Transverse colon (tissue), 4 donors: ENCODE data around the gene ENTHD1. TPM values are rescaled to one million over a fixed set of nuclear protein-coding genes. Genes with fewer than 3 reads are reported as not detected.

Experiments used
- DNase-seq: peaks from one replicate; pipeline ENCODE4 v3.0.0-alpha.2; 2019
- H3K27ac ChIP-seq, 4 donors: fragments of 200-600 bp; sonication (generic); 2 replicates each; pipeline ENCODE4 v1.5.1; 2016 to 2018; ENCODE audit warnings: inconsistent platforms in 4 of 4
- H3K27me3 ChIP-seq: fragments of 200-600 bp; sonication (generic); 2 replicates; pipeline ENCODE4 v1.5.1; 2017; ENCODE audit warnings: inconsistent platforms
- H3K36me3 ChIP-seq, 4 donors: fragments of 200-600 bp; sonication (generic); 2 replicates each; pipeline ENCODE4 v1.5.1; 2017 to 2019; ENCODE audit warnings: inconsistent platforms in 4 of 4
- H3K4me1 ChIP-seq, 4 donors: fragments of 200-600 bp; sonication (generic); 2 replicates each; pipeline ENCODE4 v1.5.1; 2017 to 2020; ENCODE audit warnings: inconsistent platforms in 4 of 4
- H3K4me3 ChIP-seq, 4 donors: fragments of 200-600 bp; sonication (generic); 1 replicate in 1 of 4; 2 replicates in 3 of 4; pipeline versions ENCODE4 v1.5.1 to v1.6.1; 2017 to 2019; ENCODE audit warnings: inconsistent platforms in 4 of 4
- H3K9me3 ChIP-seq, 2 donors: fragments of 200-600 bp; sonication (generic); 2 replicates each; pipeline ENCODE4 v1.5.1; 2017 to 2019; ENCODE audit warnings: inconsistent platforms in 2 of 2
- CTCF ChIP-seq, 5 experiments: fragments of 200-600 bp in 3 of 5; fragments of 450-650 bp in 2 of 5; sonication (generic) in 3 of 5; IDR thresholded peaks; 1 replicate in 2 of 5; 2 replicates in 3 of 5; pipeline ENCODE4 v1.5.1; 2016 to 2017; ENCODE audit warnings: antibody characterized with exemption in 5 of 5, inconsistent platforms in 3 of 5, mild to moderate bottlenecking in 2 of 5, moderate library complexity in 1 of 5
- EP300 ChIP-seq: sonication (generic); formaldehyde crosslinking; IDR thresholded peaks from one replicate; pipeline ENCODE4 v1.6.1; 2017; ENCODE audit warnings: antibody characterized with exemption, low read depth
- POLR2A ChIP-seq: fragments of 450-650 bp; IDR thresholded peaks from one replicate; pipeline ENCODE4 v1.6.1; 2016; ENCODE audit warnings: antibody characterized with exemption, mild to moderate bottlenecking, moderate library complexity
- POLR2AphosphoS5 ChIP-seq, 3 donors: sonication (generic); formaldehyde crosslinking; IDR thresholded peaks; one replicate each; pipeline ENCODE4 v1.6.1; 2016; ENCODE audit warnings: antibody characterized with exemption in 3 of 3
- WGBS, 2 donors: methylation state at CpG; one replicate each; pipeline ENCODE4 v1.1.5; 2018; ENCODE audit warnings: low coverage in 1 of 2; 5-methylcytosine and 5-hydroxymethylcytosine counted together
- in situ Hi-C, 4 donors: fragments of 200-750 bp; cut with MboI; loops; one replicate each; pipeline versions ENCODE4 v1.15.0 to v1.15.1; 2017; ENCODE audit warnings: low sequenced_read_pairs in 3 of 4, low pct_ligation_motif_present in 1 of 4, low pct_unique_long_range_greater_than_20kb in 1 of 4
- intact Hi-C: fragments of 100-400 bp; cut with DNase I; formaldehyde crosslinking; loops from one replicate; pipeline ENCODE4 v1.15.1; 2023; ENCODE audit warnings: low total_unique reads
- total RNA-seq, 4 donors: library from RNA; depleted of rRNA; stranded (reverse); fragments of >200 nt; gene quantifications; one replicate each; pipeline ENCODE4 v1.1.0, GENCODE V29; 2016

ENTHD1 gene
- total RNA-seq, 4 donors from 2014 or later = not detected

GRCh38 chr22:39805117-39805516 is 88.4 kb downstream of the ENTHD1 start:
- in situ Hi-C loops = no loop called here

DNA sequence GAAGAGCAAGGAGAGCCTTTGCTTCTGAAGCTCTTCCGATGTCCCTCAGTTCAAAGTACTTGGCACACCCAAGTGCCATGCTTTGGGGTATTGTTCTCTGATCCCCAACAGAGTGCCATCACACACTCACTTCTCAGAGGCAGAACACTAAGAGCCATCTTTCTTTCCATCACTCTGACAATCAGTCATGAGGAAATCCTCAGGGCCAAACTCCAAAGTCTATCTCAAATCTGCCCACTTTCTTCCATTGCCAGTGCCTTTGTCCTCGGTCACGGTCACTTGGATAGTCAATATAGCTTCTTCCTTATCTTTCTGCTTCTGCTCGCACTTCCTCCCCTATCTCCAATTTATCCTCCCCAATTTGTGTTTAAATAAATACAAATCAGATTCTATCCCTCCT is 90.9 kb downstream of the ENTHD1 start:
- Histone ChIP-seq H3K36me3 (no peaks in the 10 kb centered on the region), H3K27me3 (peaks cover 13% of the 10 kb centered on the region), H3K4me1 (peaks cover 3 to 14% (median 4%) of the 10 kb centered on the region in 4 donors), H3K27ac (no peak overlapping the region), H3K4me3 (no peak overlapping the region), H3K9me3 (peaks cover 6 to 10% of the 10 kb centered on the region in 2 donors)
- in situ Hi-C loops (no loop called here), intact Hi-C loops (no loop called here)
- no peak for DNase-seq
- TF ChIP-seq POLR2AphosphoS5 (IDR thresholded peaks at IDR 0.05) (no peak), POLR2A (no peak), CTCF (IDR thresholded peaks at IDR 0.05) (no peak), EP300 (no peak)
- WGBS, 2 donors = 73 to 82% methylated on average over 4 of the region's 4 CpGs

More at GRCh38 chr22:39805117-39805516, 88.4 kb downstream of the ENTHD1 start:
- TF ChIP-seq EP300 = no peak
- TF ChIP-seq POLR2AphosphoS5 (IDR thresholded peaks at IDR 0.05) = no peak
- no peak for TF ChIP-seq CTCF (IDR thresholded peaks at IDR 0.05)
- no peak for TF ChIP-seq POLR2A
- DNase-seq = no peak
- Histone ChIP-seq H3K27me3 (peaks cover 13% of the 10 kb centered on the region), H3K9me3 (no peaks in the 10 kb centered on the region), H3K4me1 (peaks cover 3 to 14% (median 4%) of the 10 kb centered on the region in 4 donors), H3K36me3 (no peaks in the 10 kb centered on the region), H3K4me3 (no peak overlapping the region), H3K27ac (no peak overlapping the region)
- intact Hi-C loops = no loop called here
- 83 to 87% methylated on average over 5 of the region's 5 CpGs for WGBS, 2 donors

- 42 to 60% methylated on average over 2 of the region's 2 CpGs for WGBS, 2 donors
- H3K36me3 ChIP-seq = no peaks in the 10 kb centered on the region
- H3K27me3 ChIP-seq = peaks cover 6% of the 10 kb centered on the region
- intact Hi-C loops = no loop called here
- no peak overlapping the region for H3K4me3 ChIP-seq
- in situ Hi-C loops = no loop called here
- no peak for DNase-seq
- H3K9me3 ChIP-seq = peaks cover 16 to 19% of the 10 kb centered on the region in 2 donors
- no peak for TF ChIP-seq POLR2AphosphoS5 (IDR thresholded peaks at IDR 0.05)
- TF ChIP-seq EP300 = no peak
- no peak for TF ChIP-seq CTCF (IDR thresholded peaks at IDR 0.05)
- TF ChIP-seq POLR2A = no peak
- peak overlapping the region in 2 of 4 donors; percentile 3 to 31 for H3K27ac ChIP-seq
- peaks cover 3 to 14% (median 4%) of the 10 kb centered on the region in 4 donors for H3K4me1 ChIP-seq
Measured at GRCh38 chr22:39800790-39801520, 92.6 kb downstream of the ENTHD1 start.

GRCh38 chr22:39797528-39798147 is 95.9 kb downstream of the ENTHD1 start:
- peaks cover 16 to 19% of the 10 kb centered on the region in 2 donors for H3K9me3 ChIP-seq
- H3K4me1 ChIP-seq = peaks cover 3 to 14% (median 4%) of the 10 kb centered on the region in 4 donors
- no peaks in the 10 kb centered on the region for H3K27me3 ChIP-seq
- no peak overlapping the region for H3K27ac ChIP-seq
- no peak for DNase-seq
- TF ChIP-seq CTCF (IDR thresholded peaks at IDR 0.05) = no peak
- TF ChIP-seq EP300 = no peak
- no peak for TF ChIP-seq POLR2AphosphoS5 (IDR thresholded peaks at IDR 0.05)
- TF ChIP-seq POLR2A = no peak
- in situ Hi-C loops = no loop called here
- H3K4me3 ChIP-seq = no peak overlapping the region
- intact Hi-C loops = no loop called here
- no peaks in the 10 kb centered on the region for H3K36me3 ChIP-seq
